ENCODE measurements around the gene ACSL4. TPM values are rescaled to one million over a fixed set of nuclear protein-coding genes. Genes with fewer than 3 reads are reported as not detected.
"Not testable (repeated sequence)": the region's sequence is repeated elsewhere in the genome, so short reads cannot be mapped to it uniquely, and the experiment has no call there.

The ACSL4 gene
- total RNA-seq, 3 donors from 2014 or later (not counting 1 experiment from before 2014, with no cell fraction given): 19.8 to 28.4 (median 21.7) TPM

DNA sequence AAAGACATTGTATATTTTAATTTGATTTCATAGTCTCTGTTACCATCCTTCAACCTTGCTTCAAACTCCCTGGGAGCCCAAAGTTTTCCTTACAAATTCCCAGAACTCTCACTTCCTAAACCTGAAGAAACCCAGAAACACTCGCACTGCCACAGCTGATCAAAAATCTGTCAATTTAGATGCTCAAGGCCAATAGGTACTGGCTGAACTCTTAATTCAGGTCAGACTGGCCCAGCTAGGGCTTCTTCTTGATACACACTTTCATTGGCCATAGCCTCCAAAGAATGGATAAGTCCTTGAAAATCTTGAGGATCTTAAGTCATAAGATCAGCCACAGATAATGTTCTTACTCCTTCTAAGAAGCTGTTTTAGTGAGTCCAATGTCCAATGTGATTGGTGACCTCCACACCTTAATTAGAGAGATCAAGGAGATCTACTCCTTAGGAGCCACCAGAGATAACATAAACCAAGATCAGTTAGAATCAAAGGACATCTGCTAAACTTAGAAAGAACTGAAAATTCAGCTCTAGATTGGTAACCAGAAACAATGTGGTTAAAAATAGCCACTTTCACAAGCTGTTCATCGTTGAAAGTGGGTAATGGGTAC lies 51.5 kb downstream of the ACSL4 start:
- H3K27me3 Mint-ChIP-seq (ENCODE audit: low read depth in 2 of 2): no peaks in the 10 kb centered on the region
- no peaks in the 10 kb centered on the region for H3K9me3 Mint-ChIP-seq
- H3K36me3 Mint-ChIP-seq: no peaks in the 10 kb centered on the region
- H3K27ac Mint-ChIP-seq: no peak overlapping the region
- no peaks in the 10 kb centered on the region for H3K4me1 ChIP-seq (ENCODE audit: control insufficient read depth, insufficient read depth, low read length)
- WGBS (ENCODE audit: insufficient coverage): 93% methylated on average over 1 of the region's 2 CpGs
- intact Hi-C loops (cut with micrococcal nuclease): no loop called here
- H3K27ac ChIP-seq (ENCODE audit: low read length): no peak overlapping the region
- DNase-seq: no peak
- no peaks in the 10 kb centered on the region for H3K27me3 ChIP-seq (ENCODE audit: control insufficient read depth, insufficient read depth, low read length)
- peaks cover 12% of the 10 kb centered on the region for H3K36me3 ChIP-seq (ENCODE audit: control insufficient read depth, insufficient read depth, low read length)
- TF ChIP-seq, protein P1, sequence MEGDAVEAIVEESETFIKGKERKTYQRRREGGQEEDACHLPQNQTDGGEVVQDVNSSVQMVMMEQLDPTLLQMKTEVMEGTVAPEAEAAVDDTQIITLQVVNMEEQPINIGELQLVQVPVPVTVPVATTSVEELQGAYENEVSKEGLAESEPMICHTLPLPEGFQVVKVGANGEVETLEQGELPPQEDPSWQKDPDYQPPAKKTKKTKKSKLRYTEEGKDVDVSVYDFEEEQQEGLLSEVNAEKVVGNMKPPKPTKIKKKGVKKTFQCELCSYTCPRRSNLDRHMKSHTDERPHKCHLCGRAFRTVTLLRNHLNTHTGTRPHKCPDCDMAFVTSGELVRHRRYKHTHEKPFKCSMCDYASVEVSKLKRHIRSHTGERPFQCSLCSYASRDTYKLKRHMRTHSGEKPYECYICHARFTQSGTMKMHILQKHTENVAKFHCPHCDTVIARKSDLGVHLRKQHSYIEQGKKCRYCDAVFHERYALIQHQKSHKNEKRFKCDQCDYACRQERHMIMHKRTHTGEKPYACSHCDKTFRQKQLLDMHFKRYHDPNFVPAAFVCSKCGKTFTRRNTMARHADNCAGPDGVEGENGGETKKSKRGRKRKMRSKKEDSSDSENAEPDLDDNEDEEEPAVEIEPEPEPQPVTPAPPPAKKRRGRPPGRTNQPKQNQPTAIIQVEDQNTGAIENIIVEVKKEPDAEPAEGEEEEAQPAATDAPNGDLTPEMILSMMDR (IDR thresholded peaks at IDR 0.05): no peak
- no peak for ATAC-seq
- H3K4me3 Mint-ChIP-seq: no peak overlapping the region
- no peaks in the 10 kb centered on the region for H3K9me3 ChIP-seq (ENCODE audit: control insufficient read depth, insufficient read depth, low read length)
- no peak overlapping the region for H3K4me3 ChIP-seq (ENCODE audit: low read length)
- peaks cover 6 to 13% of the 10 kb centered on the region in 2 donors for H3K4me1 Mint-ChIP-seq

DNA sequence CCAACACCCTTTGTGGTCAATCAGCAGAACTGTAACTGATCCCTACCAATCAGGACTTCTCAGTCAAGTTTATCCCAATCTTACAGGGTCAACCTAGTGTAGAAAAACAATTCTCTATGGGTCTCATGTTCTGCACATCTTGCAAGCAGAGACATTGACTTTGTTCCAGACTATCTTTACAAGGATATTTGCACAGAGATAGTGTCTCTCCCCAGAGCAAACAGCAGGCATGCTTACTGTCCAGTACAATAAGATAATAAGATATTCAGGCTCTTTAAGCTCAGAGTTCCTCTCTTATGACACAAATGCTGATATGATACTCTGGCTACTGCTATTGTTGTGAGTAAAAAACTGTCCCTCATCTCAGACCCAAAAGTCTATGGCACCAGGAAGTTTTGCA lies 53.2 kb downstream of the ACSL4 start:
- no peak overlapping the region for H3K4me3 Mint-ChIP-seq
- H3K27ac Mint-ChIP-seq: no peak overlapping the region

DNA sequence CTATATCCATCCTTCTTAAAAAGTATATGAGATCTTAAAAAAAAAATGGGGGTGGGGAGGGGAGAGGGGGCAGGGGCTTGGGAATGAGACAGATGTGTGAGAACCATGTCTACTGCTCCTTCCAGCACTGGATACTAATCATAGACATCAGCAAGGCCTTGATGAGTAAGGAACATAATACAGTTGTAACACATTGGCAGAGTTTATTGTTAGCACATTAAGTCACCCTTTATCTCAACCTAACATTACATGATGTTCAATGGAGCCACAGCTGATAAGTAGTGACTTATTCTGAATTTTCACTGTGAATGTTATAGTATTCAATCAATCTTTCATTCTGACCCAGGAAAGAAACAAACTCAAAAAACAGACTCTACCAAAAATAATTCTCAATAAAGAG lies 60.8 kb downstream of the ACSL4 start:
- Mint-ChIP-seq H3K36me3 (no peaks in the 10 kb centered on the region), H3K4me3 (no peak overlapping the region), H3K9me3 (no peaks in the 10 kb centered on the region), H3K27me3 (ENCODE audit: low read depth in 2 of 2) (no peaks in the 10 kb centered on the region), H3K27ac (no peak overlapping the region), H3K4me1 (no peaks in the 10 kb centered on the region)
- no peak for ATAC-seq
- H3K27ac ChIP-seq (ENCODE audit: low read length): no peak overlapping the region
- no peak overlapping the region for H3K4me3 ChIP-seq (ENCODE audit: low read length)
- H3K27me3 ChIP-seq (ENCODE audit: control insufficient read depth, insufficient read depth, low read length): no peaks in the 10 kb centered on the region
- no peaks in the 10 kb centered on the region for H3K9me3 ChIP-seq (ENCODE audit: control insufficient read depth, insufficient read depth, low read length)
- DNase-seq: no peak
- intact Hi-C loops (cut with micrococcal nuclease): no loop called here
- no peaks in the 10 kb centered on the region for H3K4me1 ChIP-seq (ENCODE audit: control insufficient read depth, insufficient read depth, low read length)
- peaks cover 18% of the 10 kb centered on the region for H3K36me3 ChIP-seq (ENCODE audit: control insufficient read depth, insufficient read depth, low read length)
- TF ChIP-seq, protein P1 (IDR thresholded peaks at IDR 0.05): no peak

More for the DNA sequence above, 53.2 kb downstream of the ACSL4 start:
- H3K4me1 ChIP-seq (ENCODE audit: control insufficient read depth, insufficient read depth, low read length): no peaks in the 10 kb centered on the region
- ATAC-seq (no peak), DNase-seq (no peak)
- no peaks in the 10 kb centered on the region for H3K27me3 ChIP-seq (ENCODE audit: control insufficient read depth, insufficient read depth, low read length)
- intact Hi-C loops (cut with micrococcal nuclease): no loop called here
- TF ChIP-seq, protein P1 (IDR thresholded peaks at IDR 0.05): no peak
- Mint-ChIP-seq H3K27me3 (ENCODE audit: low read depth in 2 of 2) (no peaks in the 10 kb centered on the region), H3K36me3 (no peaks in the 10 kb centered on the region), H3K9me3 (no peaks in the 10 kb centered on the region), H3K4me1 (peaks cover 6 to 9% of the 10 kb centered on the region in 2 donors)
- H3K9me3 ChIP-seq (ENCODE audit: control insufficient read depth, insufficient read depth, low read length): no peaks in the 10 kb centered on the region
- H3K27ac ChIP-seq (ENCODE audit: low read length): no peak overlapping the region
- H3K36me3 ChIP-seq (ENCODE audit: control insufficient read depth, insufficient read depth, low read length): peaks cover 17% of the 10 kb centered on the region
- no peak overlapping the region for H3K4me3 ChIP-seq (ENCODE audit: low read length)

DNA sequence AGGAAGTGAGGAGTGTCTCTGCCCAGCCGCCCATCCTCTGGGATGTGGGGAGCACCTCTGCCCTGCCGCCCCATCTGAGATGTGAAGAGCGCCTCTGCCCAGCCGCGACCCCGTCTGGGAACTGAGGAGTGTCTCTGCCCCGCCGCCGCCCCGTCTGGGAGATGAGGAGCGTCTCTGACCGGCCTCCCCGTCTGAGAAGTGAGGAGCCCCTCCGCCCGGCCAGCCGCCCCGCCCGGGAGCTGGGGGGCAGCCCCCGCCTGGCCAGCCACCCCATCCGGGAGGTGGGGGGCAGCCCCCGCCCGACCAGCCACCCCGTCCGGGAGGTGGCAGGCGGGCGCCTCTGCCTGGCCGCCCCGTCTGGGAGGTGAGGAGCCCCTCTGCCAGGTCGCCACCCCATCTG lies 61.9 kb downstream of the ACSL4 start:
- H3K27me3 ChIP-seq (ENCODE audit: control insufficient read depth, insufficient read depth, low read length); H3K4me1 Mint-ChIP-seq; H3K4me1 ChIP-seq (ENCODE audit: control insufficient read depth, insufficient read depth, low read length); H3K4me3 ChIP-seq (ENCODE audit: low read length); intact Hi-C loops (cut with micrococcal nuclease); H3K27ac Mint-ChIP-seq; H3K27ac ChIP-seq (ENCODE audit: low read length); DNase-seq; H3K9me3 Mint-ChIP-seq; ATAC-seq; H3K9me3 ChIP-seq (ENCODE audit: control insufficient read depth, insufficient read depth, low read length); H3K36me3 Mint-ChIP-seq; H3K27me3 Mint-ChIP-seq (ENCODE audit: low read depth in 2 of 2); H3K4me3 Mint-ChIP-seq: not testable (repeated sequence)
- peaks cover 21% of the 10 kb centered on the region for H3K36me3 ChIP-seq (ENCODE audit: control insufficient read depth, insufficient read depth, low read length)
- WGBS (ENCODE audit: insufficient coverage): 97% methylated on average over 28 of the region's 29 CpGs

All from natural killer cell (primary cell).